OCI-LY7 (cell line): ENCODE data around the gene SLC39A7.

Experiments used
- EZH2phosphoT487 ChIP-seq: fragments of 200-600 bp; sonication (generic); IDR thresholded peaks from 2 replicates; pipeline ENCODE4 v1.6.1; 2018; ENCODE audit warnings: low read depth, borderline replicate concordance, mild to moderate bottlenecking, mixed run types, antibody characterized with exemption, low read length, moderate library complexity, mixed read lengths
- TF ChIP-seq, protein P1 (sequence below): fragments of 200-600 bp; sonication (generic); conservative IDR thresholded peaks from 2 replicates; pipeline ENCODE4 v1.5.1; 2014; ENCODE audit warnings: mild to moderate bottlenecking, antibody characterized with exemption, low read length, moderate library complexity, mixed read lengths

DNA sequence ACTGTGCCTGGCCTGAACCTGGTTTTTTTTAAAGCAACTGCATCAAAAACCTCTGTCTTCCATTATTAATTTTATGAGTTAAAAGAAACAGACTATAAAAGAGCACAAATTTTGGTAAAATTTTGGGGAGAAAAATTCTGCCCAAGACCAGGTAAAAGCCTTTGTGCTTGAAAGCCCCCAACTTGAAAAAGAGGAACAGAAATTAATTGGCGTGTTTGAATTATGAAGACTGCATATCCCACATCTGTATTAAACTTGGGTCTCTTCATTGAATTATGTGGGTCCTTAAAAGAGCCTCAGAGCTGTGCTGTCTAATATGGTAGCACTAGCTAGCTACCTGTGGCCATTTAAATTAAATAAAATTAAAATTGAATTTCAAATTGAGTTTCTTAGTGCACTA, 49.6 kb upstream of the SLC39A7 start:
- TF ChIP-seq, protein P1, sequence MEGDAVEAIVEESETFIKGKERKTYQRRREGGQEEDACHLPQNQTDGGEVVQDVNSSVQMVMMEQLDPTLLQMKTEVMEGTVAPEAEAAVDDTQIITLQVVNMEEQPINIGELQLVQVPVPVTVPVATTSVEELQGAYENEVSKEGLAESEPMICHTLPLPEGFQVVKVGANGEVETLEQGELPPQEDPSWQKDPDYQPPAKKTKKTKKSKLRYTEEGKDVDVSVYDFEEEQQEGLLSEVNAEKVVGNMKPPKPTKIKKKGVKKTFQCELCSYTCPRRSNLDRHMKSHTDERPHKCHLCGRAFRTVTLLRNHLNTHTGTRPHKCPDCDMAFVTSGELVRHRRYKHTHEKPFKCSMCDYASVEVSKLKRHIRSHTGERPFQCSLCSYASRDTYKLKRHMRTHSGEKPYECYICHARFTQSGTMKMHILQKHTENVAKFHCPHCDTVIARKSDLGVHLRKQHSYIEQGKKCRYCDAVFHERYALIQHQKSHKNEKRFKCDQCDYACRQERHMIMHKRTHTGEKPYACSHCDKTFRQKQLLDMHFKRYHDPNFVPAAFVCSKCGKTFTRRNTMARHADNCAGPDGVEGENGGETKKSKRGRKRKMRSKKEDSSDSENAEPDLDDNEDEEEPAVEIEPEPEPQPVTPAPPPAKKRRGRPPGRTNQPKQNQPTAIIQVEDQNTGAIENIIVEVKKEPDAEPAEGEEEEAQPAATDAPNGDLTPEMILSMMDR: no peak
- TF ChIP-seq EZH2phosphoT487: no peak
